A673 (cell line): Measurements from ENCODE around the gene FASN. TPM values are rescaled to one million over a fixed set of nuclear protein-coding genes. Genes with fewer than 3 reads are reported as not detected.
"Not testable (repeated sequence)": the region's sequence is repeated elsewhere in the genome, so short reads cannot be mapped to it uniquely, and the experiment has no call there.

Source experiments
- BruUV-seq: library from RNA; stranded (reverse); fragments of 400-500 nt; replicated peaks from 2 replicates; lab custom pipeline; 2021; lab: Mats Ljungman, UMichigan
- CTCF ChIA-PET: fragments of 300-600 bp; sonication (Branson Sonifier 250); formaldehyde crosslinking; loops from one replicate; lab custom pipeline; 2022; ENCODE audit warnings: antibody characterized with exemption; lab: Charles Lee
- POLR2A ChIA-PET: fragments of 300-600 bp; sonication (Branson Sonifier 250); formaldehyde crosslinking; loops from one replicate; lab custom pipeline; 2022; ENCODE audit warnings: antibody characterized with exemption; ENCODE audit not compliant: low non-redundant PET; lab: Charles Lee
- DNase-seq: peaks from one replicate; pipeline ENCODE4 v3.0.0-alpha.2; 2015; ENCODE audit warnings: low spot score
- H3K27ac ChIP-seq: fragments of 200-600 bp; sonication (generic); 2 replicates; pipeline ENCODE4 v1.5.1; 2016; ENCODE audit warnings: mixed run types, low read depth, mild to moderate bottlenecking, mixed read lengths, antibody characterized with exemption, low read length; ENCODE audit not compliant: poor library complexity, severe bottlenecking
- H3K27me3 ChIP-seq: fragments of 200-600 bp; sonication (generic); replicated peaks from 2 replicates; pipeline ENCODE4 v1.6.1; 2017; ENCODE audit warnings: mixed run types, low read depth, mild to moderate bottlenecking, mixed read lengths, antibody characterized with exemption, low read length; ENCODE audit not compliant: insufficient read depth, poor library complexity
- H3K36me3 ChIP-seq: fragments of 200-600 bp; sonication (generic); 2 replicates; pipeline ENCODE4 v1.6.1; 2016; ENCODE audit warnings: mixed run types, mild to moderate bottlenecking, mixed read lengths, antibody characterized with exemption, low read length; ENCODE audit not compliant: insufficient read depth, poor library complexity, severe bottlenecking
- H3K4me1 ChIP-seq: fragments of 200-600 bp; sonication (generic); 2 replicates; pipeline ENCODE4 v1.6.1; 2017; ENCODE audit warnings: mixed run types, mild to moderate bottlenecking, mixed read lengths, antibody characterized with exemption, low read length; ENCODE audit not compliant: insufficient read depth, poor library complexity, severe bottlenecking
- H3K4me3 ChIP-seq: fragments of 200-600 bp; sonication (generic); 2 replicates; pipeline ENCODE4 v1.5.1; 2016; ENCODE audit warnings: low read depth, mixed run types, mild to moderate bottlenecking, mixed read lengths, low read length; ENCODE audit not compliant: poor library complexity, severe bottlenecking
- H3K9me3 ChIP-seq: fragments of 200-600 bp; sonication (generic); 2 replicates; pipeline ENCODE4 v1.6.1; 2016; ENCODE audit warnings: mixed run types, low read depth, mild to moderate bottlenecking, mixed read lengths, antibody characterized with exemption, low read length; ENCODE audit not compliant: poor library complexity, severe bottlenecking
- EZH2 ChIP-seq: fragments of 200-600 bp; sonication (generic); IDR thresholded peaks from 2 replicates; pipeline ENCODE4 v1.6.1; 2017; ENCODE audit warnings: borderline replicate concordance, low read depth, mild to moderate bottlenecking, mixed read lengths, antibody characterized with exemption, low read length; ENCODE audit not compliant: poor library complexity, severe bottlenecking
- intact Hi-C: fragments of 100-400 bp; cut with micrococcal nuclease; formaldehyde crosslinking; loops from one replicate; pipeline ENCODE4 v1.10.0; 2022; ENCODE audit not compliant: unreplicated experiment
- total RNA-seq: library from RNA; stranded (reverse); gene quantifications from 2 replicates; pipeline ENCODE4 v1.2.3, GENCODE V29; 2021
- TF ChIP-seq, protein P1 (sequence below): fragments of 300-800, 200-600 bp; sonication (generic); conservative IDR thresholded peaks from 2 replicates; pipeline ENCODE4 v1.5.1; 2017; ENCODE audit warnings: low read depth, mild to moderate bottlenecking, antibody characterized with exemption, low read length, moderate library complexity, mixed read lengths

Gene FASN
- total RNA-seq, 1 experiment from 2014 or later: 591 TPM

DNA sequence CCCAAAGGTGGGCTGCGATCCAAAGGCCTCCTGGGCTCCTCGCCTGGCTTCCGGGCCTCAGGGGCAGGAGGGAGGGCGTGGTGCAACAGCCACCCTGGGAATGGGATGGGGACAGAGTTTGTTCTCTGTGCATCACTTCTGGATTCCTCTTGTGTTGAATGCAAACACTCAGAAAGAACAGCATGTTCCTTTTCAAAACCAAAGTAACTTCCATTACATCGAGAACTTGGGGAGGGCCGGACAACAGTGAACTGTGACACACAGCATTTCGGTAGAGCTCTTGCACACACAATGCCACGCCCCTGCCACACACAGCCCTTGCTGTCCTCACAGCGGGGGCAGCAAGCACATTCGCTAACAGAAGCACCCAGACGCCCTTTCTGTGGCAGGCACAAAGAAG, 36.1 kb upstream of the FASN start:
- H3K4me3 ChIP-seq: no peak overlapping the region
- H3K4me1 ChIP-seq: no peaks in the 10 kb centered on the region
- POLR2A ChIA-PET: no interaction called here
- no peaks in the 10 kb centered on the region for H3K9me3 ChIP-seq
- no peaks in the 10 kb centered on the region for H3K36me3 ChIP-seq
- TF ChIP-seq, protein P1, sequence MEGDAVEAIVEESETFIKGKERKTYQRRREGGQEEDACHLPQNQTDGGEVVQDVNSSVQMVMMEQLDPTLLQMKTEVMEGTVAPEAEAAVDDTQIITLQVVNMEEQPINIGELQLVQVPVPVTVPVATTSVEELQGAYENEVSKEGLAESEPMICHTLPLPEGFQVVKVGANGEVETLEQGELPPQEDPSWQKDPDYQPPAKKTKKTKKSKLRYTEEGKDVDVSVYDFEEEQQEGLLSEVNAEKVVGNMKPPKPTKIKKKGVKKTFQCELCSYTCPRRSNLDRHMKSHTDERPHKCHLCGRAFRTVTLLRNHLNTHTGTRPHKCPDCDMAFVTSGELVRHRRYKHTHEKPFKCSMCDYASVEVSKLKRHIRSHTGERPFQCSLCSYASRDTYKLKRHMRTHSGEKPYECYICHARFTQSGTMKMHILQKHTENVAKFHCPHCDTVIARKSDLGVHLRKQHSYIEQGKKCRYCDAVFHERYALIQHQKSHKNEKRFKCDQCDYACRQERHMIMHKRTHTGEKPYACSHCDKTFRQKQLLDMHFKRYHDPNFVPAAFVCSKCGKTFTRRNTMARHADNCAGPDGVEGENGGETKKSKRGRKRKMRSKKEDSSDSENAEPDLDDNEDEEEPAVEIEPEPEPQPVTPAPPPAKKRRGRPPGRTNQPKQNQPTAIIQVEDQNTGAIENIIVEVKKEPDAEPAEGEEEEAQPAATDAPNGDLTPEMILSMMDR: no peak
- no peak for TF ChIP-seq EZH2
- H3K27me3 ChIP-seq: no peaks in the 10 kb centered on the region
- intact Hi-C loops: no loop called here
- DNase-seq: no peak
- CTCF ChIA-PET: no interaction called here
- no peak overlapping the region for H3K27ac ChIP-seq
- no TSS peak for BruUV-seq

DNA sequence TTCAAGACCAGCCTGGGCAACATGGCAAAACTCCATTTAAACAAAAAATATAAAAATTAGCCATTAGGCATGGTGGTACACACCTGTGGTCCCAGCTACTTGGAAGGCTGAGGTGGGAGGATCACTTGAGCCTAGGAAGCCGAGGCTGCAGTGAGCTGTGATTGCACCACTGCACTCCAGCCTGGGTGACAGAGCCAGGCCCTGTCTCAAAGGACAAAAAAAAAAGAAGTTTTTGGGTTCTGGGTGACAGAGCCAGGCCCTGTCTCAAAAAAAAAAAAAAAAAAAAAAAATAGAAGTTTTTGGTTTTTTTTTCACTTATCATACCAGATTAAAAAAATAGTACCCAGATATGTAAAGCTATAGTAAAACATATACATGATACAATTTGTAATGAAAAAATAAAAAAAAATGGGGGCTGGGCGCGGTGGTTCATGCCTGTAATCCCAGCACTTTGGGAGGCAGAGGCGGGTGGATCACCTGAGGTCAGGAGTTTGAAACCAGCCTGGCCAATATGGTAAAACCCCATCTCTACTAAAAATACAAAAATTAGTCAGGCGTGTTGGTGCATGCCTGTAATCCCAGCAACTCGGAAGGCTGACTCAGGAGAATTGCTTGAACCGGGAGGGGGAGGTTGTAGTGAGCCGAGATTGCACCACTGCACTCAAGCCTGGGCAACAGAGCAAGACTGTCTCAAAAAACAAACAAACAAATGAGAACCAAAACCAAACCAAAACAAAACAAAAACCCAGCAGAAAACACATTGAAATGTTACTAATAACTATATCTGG, 35.3 kb upstream of the FASN start:
- intact Hi-C loops, DNase-seq, H3K27ac ChIP-seq, BruUV-seq, H3K36me3 ChIP-seq, POLR2A ChIA-PET, H3K9me3 ChIP-seq, H3K4me3 ChIP-seq, H3K27me3 ChIP-seq, CTCF ChIA-PET, H3K4me1 ChIP-seq: not testable (repeated sequence)

DNA sequence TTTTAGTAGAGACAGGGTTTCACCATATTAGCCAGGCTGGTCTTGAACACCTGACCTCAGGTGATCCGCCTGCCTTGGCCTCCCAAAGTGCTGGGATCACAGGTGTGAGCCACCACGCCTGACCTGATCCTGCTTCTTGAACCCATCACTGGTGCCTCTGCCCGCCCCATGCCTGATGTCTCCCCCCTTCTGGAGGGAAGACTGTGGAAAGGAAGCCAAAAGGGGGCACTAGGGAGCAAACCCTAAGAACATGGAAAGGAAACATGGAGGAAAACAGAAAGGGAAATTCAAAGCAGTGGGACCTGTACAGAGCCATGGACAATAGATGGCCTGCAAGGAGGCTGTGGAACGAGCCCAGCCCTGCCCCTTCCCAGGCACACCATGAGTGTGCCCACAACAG, 31.1 kb upstream of the FASN start:
- Histone ChIP-seq H3K36me3 (no peaks in the 10 kb centered on the region), H3K9me3 (no peaks in the 10 kb centered on the region), H3K4me1 (no peaks in the 10 kb centered on the region), H3K27ac (no peak overlapping the region), H3K27me3 (no peaks in the 10 kb centered on the region), H3K4me3 (no peak overlapping the region)
- intact Hi-C loops: no loop called here
- TF ChIP-seq, protein P1: peak; percentile 40; the same call in 1 of the 2 replicates
- TF ChIP-seq EZH2: no peak
- POLR2A ChIA-PET: no interaction called here
- CTCF ChIA-PET: no interaction called here
- no TSS peak for BruUV-seq
- no peak for DNase-seq

DNA sequence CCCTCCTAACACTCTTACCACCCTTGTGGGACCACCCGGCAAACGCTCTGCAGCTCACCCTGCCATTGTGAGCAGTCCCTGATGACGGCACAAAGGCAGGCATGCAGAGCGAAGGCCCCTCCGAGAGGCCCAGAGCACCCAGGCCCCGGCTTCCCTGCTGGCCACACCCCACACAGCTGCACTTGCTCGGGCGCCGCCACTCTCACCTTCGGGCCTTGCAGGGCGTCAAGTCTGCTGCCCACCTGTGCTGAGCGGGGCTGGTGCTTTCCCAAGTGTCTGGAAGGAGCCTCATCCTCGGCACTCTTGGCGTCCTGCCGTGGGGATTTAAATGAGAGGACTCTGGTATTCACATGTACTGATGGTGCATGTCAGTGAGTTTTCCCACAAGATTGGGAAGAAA, 30.3 kb upstream of the FASN start:
- H3K27ac ChIP-seq: no peak overlapping the region
- TF ChIP-seq EZH2: no peak
- TF ChIP-seq, protein P1: no peak
- CTCF ChIA-PET: interaction anchor here (0.6 kb wide), 1 partner anchor 155 kb away, joined by 12 read pairs; no protein-coding TSS in a partner anchor
- H3K9me3 ChIP-seq: no peaks in the 10 kb centered on the region
- no peaks in the 10 kb centered on the region for H3K36me3 ChIP-seq
- BruUV-seq: no TSS peak
- POLR2A ChIA-PET: no interaction called here
- no peak overlapping the region for H3K4me3 ChIP-seq
- DNase-seq: no peak
- H3K4me1 ChIP-seq: no peaks in the 10 kb centered on the region
- no peaks in the 10 kb centered on the region for H3K27me3 ChIP-seq
- intact Hi-C loops: no loop called here
